Kidney (tissue), 22 donors: ENCODE data around the gene LONP2. TPM values are rescaled to one million over a fixed set of nuclear protein-coding genes. Genes with fewer than 3 reads are reported as not detected.
A peak's percentile ranks its signal among the peaks of the same experiment; 100 is the strongest.

ENCODE experiments used
- DNase-seq, 5 donors: peaks; one replicate each; pipeline ENCODE4 v3.0.0-alpha.2; 2013 to 2020
- FAIRE-seq: peaks from 2 replicates; lab custom pipeline; 2012; peaks lifted over from hg19 to GRCh38; lab: Jason Lieb, UNC
- H3K27ac ChIP-seq, 2 donors: one replicate each; pipeline ENCODE4 v1.7.0; 2013; ENCODE audit warnings: low read depth in 2 of 2, low read length in 2 of 2, inconsistent platforms in 1 of 2
- H3K27me3 ChIP-seq: one replicate; pipeline ENCODE4 v1.7.1; 2013; ENCODE audit warnings: low read length, inconsistent platforms; ENCODE audit not compliant: control insufficient read depth, insufficient read depth
- H3K36me3 ChIP-seq, 3 donors: one replicate each; pipeline versions ENCODE4 v1.7.0 to v1.7.1; 2013; ENCODE audit warnings: low read length in 3 of 3, control low read depth in 1 of 3, inconsistent platforms in 1 of 3; ENCODE audit not compliant: insufficient read depth in 3 of 3, control insufficient read depth in 2 of 3
- H3K4me1 ChIP-seq, 3 donors: one replicate each; pipeline versions ENCODE4 v1.7.0 to v1.7.1; 2013; ENCODE audit warnings: low read length in 3 of 3, inconsistent platforms in 1 of 3, low read depth in 1 of 3; ENCODE audit not compliant: control insufficient read depth in 2 of 3, insufficient read depth in 2 of 3
- H3K4me3 ChIP-seq, 3 donors: one replicate each; pipeline versions ENCODE4 v1.7.0 to v1.8.1; 2013; ENCODE audit warnings: low read length in 3 of 3, control low read depth in 1 of 3, inconsistent platforms in 1 of 3
- H3K9ac ChIP-seq, 3 donors: one replicate each; pipeline versions ENCODE4 v1.7.0 to v1.7.1; 2013; ENCODE audit warnings: low read length in 3 of 3, control low read depth in 1 of 3, inconsistent platforms in 1 of 3
- H3K9me3 ChIP-seq, 3 donors: one replicate each; pipeline versions ENCODE4 v1.7.0 to v1.7.1; 2013; ENCODE audit warnings: low read length in 3 of 3, control low read depth in 1 of 3, inconsistent platforms in 1 of 3; ENCODE audit not compliant: control insufficient read depth in 2 of 3, insufficient read depth in 1 of 3
- CTCF ChIP-seq: IDR thresholded peaks from 3 replicates; pipeline ENCODE4 v1.5.1; 2012; ENCODE audit warnings: mild to moderate bottlenecking, moderate library complexity, borderline replicate concordance; ENCODE audit not compliant: insufficient read depth; ENCODE audit errors: extremely low read depth
- intact Hi-C: fragments of 100-400 bp; cut with DNase I; formaldehyde crosslinking; loops from one replicate; pipeline ENCODE4 v1.11.1; 2022
- long read RNA-seq, 10 donors: library from polyadenylated mRNA in 1 of 10; unstranded in 1 of 10; transcript quantifications; one replicate each; pipeline ENCODE4 v2.0.0 and lab custom pipeline, GENCODE V29; 2021 to 2026
- polyA plus RNA-seq: library from polyadenylated mRNA; stranded (reverse); fragments of 350-450 nt; fragmentation: Illumina TruSeq; extraction: RNeasy Lipid Tissue Mini Kit (QIAGEN cat#74804); gene quantifications from one replicate; pipeline ENCODE4 v1.2.3, GENCODE V29; 2014; ENCODE audit warnings: low read depth, low replicate concordance; ENCODE audit not compliant: insufficient read depth
- total RNA-seq: library from RNA; stranded (reverse); fragmentation: NEBNext Ultra II Directional; extraction: Animal tissue kit (Norgen Biotek cat#: 25700); gene quantifications from one replicate; pipeline ENCODE4 v1.2.1, GENCODE V29; 2021
- donor health status: control.
- donor health status: control.
- donor health status: control.
- donor health status: control.
- donor health status: control.
- donor health status: DM: yes; HTN: yes; CAD: no.
- donor health status: Normal renal cell carcinoma (clear cell type).

LONP2 gene
- total RNA-seq = 77.1 TPM
- polyA plus RNA-seq = 24.8 TPM
- long read RNA-seq, donor 1, full-length matches to known transcripts = 9 of 9 reads
- long read RNA-seq, donor 1, partial matches to known transcripts = 0 of 9 reads
- long read RNA-seq, donor 1, other reads (novel, unspliced or antisense) = 0 of 9 reads
- long read RNA-seq, donor 2, full-length matches to known transcripts = 6 of 12 reads
- long read RNA-seq, donor 2, partial matches to known transcripts = 6 of 12 reads
- long read RNA-seq, donor 2, other reads (novel, unspliced or antisense) = 0 of 12 reads
- long read RNA-seq, donor 3, full-length matches to known transcripts = 12 of 21 reads
- long read RNA-seq, donor 3, partial matches to known transcripts = 9 of 21 reads
- long read RNA-seq, donor 3, other reads (novel, unspliced or antisense) = 0 of 21 reads
- long read RNA-seq, donor 4, full-length matches to known transcripts = 5 of 5 reads
- long read RNA-seq, donor 4, partial matches to known transcripts = 0 of 5 reads
- long read RNA-seq, donor 4, other reads (novel, unspliced or antisense) = 0 of 5 reads
- long read RNA-seq, donor 5, full-length matches to known transcripts = 2 of 2 reads
- long read RNA-seq, donor 5, partial matches to known transcripts = 0 of 2 reads
- long read RNA-seq, donor 5, other reads (novel, unspliced or antisense) = 0 of 2 reads
- long read RNA-seq, donor 6, full-length matches to known transcripts = 5 of 5 reads
- long read RNA-seq, donor 6, partial matches to known transcripts = 0 of 5 reads
- long read RNA-seq, donor 6, other reads (novel, unspliced or antisense) = 0 of 5 reads
- long read RNA-seq, donor 7, full-length matches to known transcripts = 74 of 98 reads
- long read RNA-seq, donor 7, partial matches to known transcripts = 7 of 98 reads
- long read RNA-seq, donor 7, other reads (novel, unspliced or antisense) = 17 of 98 reads
- long read RNA-seq, donor 8, full-length matches to known transcripts = 3 of 8 reads
- long read RNA-seq, donor 8, partial matches to known transcripts = 5 of 8 reads
- long read RNA-seq, donor 8, other reads (novel, unspliced or antisense) = 0 of 8 reads
- long read RNA-seq, donor 9, full-length matches to known transcripts = 1 of 63 reads
- long read RNA-seq, donor 9, partial matches to known transcripts = 50 of 63 reads
- long read RNA-seq, donor 9, other reads (novel, unspliced or antisense) = 12 of 63 reads
- long read RNA-seq, donor 10, full-length matches to known transcripts = 7 of 13 reads
- long read RNA-seq, donor 10, partial matches to known transcripts = 6 of 13 reads
- long read RNA-seq, donor 10, other reads (novel, unspliced or antisense) = 0 of 13 reads

- FAIRE-seq = no peak
- peak; percentile 93 to 97 (median 94) for DNase-seq
- Histone ChIP-seq H3K4me1 (peaks cover 0 to 17% (median 0%) of the 10 kb centered on the region in 3 donors), H3K27ac (peak within 1 kb of the TSS; percentile 85 to 90), H3K36me3 (peaks cover 0 to 2% (median 0%) of the 10 kb centered on the region in 3 donors), H3K27me3 (no peaks in the 10 kb centered on the region), H3K9me3 (no peaks in the 10 kb centered on the region), H3K9ac (peak within 1 kb of the TSS; percentile 85 to 95 (median 94)), H3K4me3 (peak within 1 kb of the TSS; percentile 88 to 98 (median 94))
- no peak for TF ChIP-seq CTCF
- intact Hi-C loops = no loop called here
Observed at GRCh38 chr16:48244080-48244862, at the start of gene LONP2. Gene LONP2, plus strand, starts transcription at chr16:48244300. Its CDS starts 89 bp downstream, at chr16:48244389.

GRCh38 chr16:48194828-48195556 is 49.1 kb upstream of the LONP2 start:
- intact Hi-C loops = no loop called here
- H3K27me3 ChIP-seq = no peaks in the 10 kb centered on the region
- no peak overlapping the region for H3K27ac ChIP-seq
- no peak for TF ChIP-seq CTCF
- no peak overlapping the region for H3K9ac ChIP-seq
- H3K4me3 ChIP-seq = no peak overlapping the region
- H3K36me3 ChIP-seq = no peaks in the 10 kb centered on the region
- FAIRE-seq (no peak), DNase-seq (peak in 2 of 5 donors; percentile 31 to 57)
- no peaks in the 10 kb centered on the region for H3K4me1 ChIP-seq
- no peaks in the 10 kb centered on the region for H3K9me3 ChIP-seq

GRCh38 chr16:48197294-48197693 is 46.8 kb upstream of the LONP2 start:
- Histone ChIP-seq H3K27ac (no peak overlapping the region), H3K9me3 (no peaks in the 10 kb centered on the region), H3K27me3 (no peaks in the 10 kb centered on the region), H3K4me3 (no peak overlapping the region), H3K4me1 (no peaks in the 10 kb centered on the region), H3K36me3 (no peaks in the 10 kb centered on the region), H3K9ac (no peak overlapping the region)
- FAIRE-seq (no peak), DNase-seq (no peak)
- intact Hi-C loops = no loop called here
- no peak for TF ChIP-seq CTCF
